ENCODE data around the gene ACP5.

The ACP5 gene

DNA sequence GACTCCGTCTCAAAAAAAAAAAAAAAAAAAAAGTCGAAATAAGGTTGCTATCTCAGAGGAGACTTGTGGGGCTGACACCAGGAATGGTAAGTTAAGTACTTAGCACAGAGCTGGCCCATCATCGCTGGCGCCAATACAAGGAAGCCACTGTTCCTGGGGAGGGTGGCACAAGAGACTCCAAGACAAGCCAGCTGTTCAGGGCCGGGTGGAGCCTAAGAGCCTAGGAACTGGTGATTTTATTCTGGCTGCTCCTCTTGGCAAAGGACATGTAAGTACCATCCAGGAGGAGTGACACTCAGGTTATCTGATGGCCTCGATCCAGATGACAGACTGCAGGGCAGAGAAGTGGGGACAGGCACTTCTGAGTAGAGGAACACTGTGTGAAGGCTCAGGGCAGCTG is 22.2 kb downstream of the ACP5 start:
- no peak for DNase-seq (ENCODE audit: low read depth, low spot score)
- Histone ChIP-seq H3K36me3 (ENCODE audit: insufficient read depth, low read length) (peaks cover 15% of the 10 kb centered on the region; the same call in 1 of the 2 replicates), H3K27ac (no peak overlapping the region)

DNA sequence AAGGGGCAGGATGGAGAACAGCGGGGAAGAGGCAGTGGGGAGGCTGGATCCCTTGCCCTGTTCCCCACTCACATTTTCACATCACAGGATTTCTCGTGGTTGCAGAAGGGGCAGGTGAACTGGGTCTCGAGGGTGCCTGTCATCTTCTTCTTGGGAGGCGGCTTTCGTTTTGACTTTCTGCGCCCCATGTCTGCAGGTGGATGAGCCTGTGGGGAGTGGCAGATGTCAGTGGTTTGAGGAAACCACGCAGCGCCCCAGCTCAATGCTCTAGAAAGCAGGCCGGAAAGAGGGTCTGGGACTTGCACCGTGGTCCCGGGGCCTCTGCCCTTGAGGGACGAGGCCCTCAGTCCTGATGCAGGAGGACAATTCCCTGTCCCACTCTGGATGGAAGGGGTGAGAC is 23.3 kb downstream of the ACP5 start:
- H3K4me3 ChIP-seq: no peak overlapping the region
- TF ChIP-seq POLR2AphosphoS5 (IDR thresholded peaks at IDR 0.05; ENCODE audit: borderline replicate concordance, low read depth, low read length) (no peak), EZH2 (IDR thresholded peaks at IDR 0.05) (no peak), FOXP2 (optimal IDR thresholded peaks at IDR 0.05; ENCODE audit: control extremely low read depth, extremely low read length, insufficient read depth) (no peak)
- no peaks in the 10 kb centered on the region for H3K9me3 ChIP-seq (ENCODE audit: low read depth, low read length)
- H3K36me3 ChIP-seq (ENCODE audit: insufficient read depth, low read length): peaks cover 15% of the 10 kb centered on the region; the same call in 1 of the 2 replicates
- H3K9ac ChIP-seq (ENCODE audit: insufficient read length): no peak overlapping the region
- H3K27ac ChIP-seq: no peak overlapping the region
- no peak for DNase-seq (ENCODE audit: low read depth, low spot score)

More for the DNA sequence above, 22.2 kb downstream of the ACP5 start:
- no peak overlapping the region for H3K4me3 ChIP-seq
- H3K9me3 ChIP-seq (ENCODE audit: low read depth, low read length): no peaks in the 10 kb centered on the region
- TF ChIP-seq FOXP2 (optimal IDR thresholded peaks at IDR 0.05; ENCODE audit: control extremely low read depth, extremely low read length, insufficient read depth): no peak
- no peak for TF ChIP-seq POLR2AphosphoS5 (IDR thresholded peaks at IDR 0.05; ENCODE audit: borderline replicate concordance, low read depth, low read length)
- TF ChIP-seq EZH2 (IDR thresholded peaks at IDR 0.05): no peak
- H3K9ac ChIP-seq (ENCODE audit: insufficient read length): no peak overlapping the region

GRCh38 chr19:11552666-11553372 is 24.6 kb downstream of the ACP5 start:
- Histone ChIP-seq H3K4me3 (no peak overlapping the region), H3K27ac (no peak overlapping the region), H3K9ac (ENCODE audit: insufficient read length) (no peak overlapping the region), H3K36me3 (ENCODE audit: insufficient read depth, low read length) (peaks cover 15% of the 10 kb centered on the region; the same call in 1 of the 2 replicates), H3K9me3 (ENCODE audit: low read depth, low read length) (no peaks in the 10 kb centered on the region)
- no peak for DNase-seq (ENCODE audit: low read depth, low spot score)
- TF ChIP-seq FOXP2 (optimal IDR thresholded peaks at IDR 0.05; ENCODE audit: control extremely low read depth, extremely low read length, insufficient read depth) (no peak), EZH2 (IDR thresholded peaks at IDR 0.05) (no peak), POLR2AphosphoS5 (IDR thresholded peaks at IDR 0.05; ENCODE audit: borderline replicate concordance, low read depth, low read length) (no peak)

DNA sequence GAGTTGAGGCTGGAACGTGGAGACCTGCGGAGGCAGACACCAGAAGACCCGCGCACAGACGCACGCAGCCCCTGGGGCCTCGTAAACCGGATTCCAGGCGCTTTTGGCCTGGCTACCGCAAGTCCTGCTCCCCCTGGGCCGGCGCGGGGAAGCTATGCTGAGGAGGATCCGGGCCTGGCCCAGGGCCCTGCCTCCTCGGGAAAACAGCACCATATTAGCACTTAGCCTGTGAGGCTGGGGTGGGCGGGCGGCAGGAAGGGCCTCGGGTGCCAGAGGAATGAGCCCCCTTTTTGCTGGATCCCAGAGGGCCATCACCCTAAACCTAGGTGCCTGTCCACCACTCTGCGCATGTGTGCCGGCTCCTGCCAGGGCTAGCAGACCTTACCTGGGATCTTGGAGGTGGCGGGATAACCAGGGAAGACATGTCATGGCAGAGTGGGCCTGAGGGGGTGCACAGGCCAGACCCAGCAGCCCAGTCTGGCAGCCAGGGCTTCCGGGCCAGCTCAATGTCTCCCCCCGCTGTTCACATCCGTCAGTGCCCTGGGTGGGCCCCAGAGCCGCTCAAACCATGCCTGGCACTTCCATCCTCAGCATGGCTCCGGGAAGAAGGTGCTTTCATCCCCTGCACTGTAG is 25.7 kb downstream of the ACP5 start:
- Histone ChIP-seq H3K9me3 (ENCODE audit: low read depth, low read length) (no peaks in the 10 kb centered on the region), H3K9ac (ENCODE audit: insufficient read length) (no peak overlapping the region), H3K36me3 (ENCODE audit: insufficient read depth, low read length) (peaks cover 15% of the 10 kb centered on the region; the same call in 1 of the 2 replicates), H3K27ac (no peak overlapping the region), H3K4me3 (no peak overlapping the region)
- TF ChIP-seq POLR2AphosphoS5 (IDR thresholded peaks at IDR 0.05; ENCODE audit: borderline replicate concordance, low read depth, low read length) (0 out of 2 replicates have a peak, but pooled peaks have one; percentile 8), EZH2 (IDR thresholded peaks at IDR 0.05) (no peak)
- no peak for DNase-seq (ENCODE audit: low read depth, low spot score)

DNA sequence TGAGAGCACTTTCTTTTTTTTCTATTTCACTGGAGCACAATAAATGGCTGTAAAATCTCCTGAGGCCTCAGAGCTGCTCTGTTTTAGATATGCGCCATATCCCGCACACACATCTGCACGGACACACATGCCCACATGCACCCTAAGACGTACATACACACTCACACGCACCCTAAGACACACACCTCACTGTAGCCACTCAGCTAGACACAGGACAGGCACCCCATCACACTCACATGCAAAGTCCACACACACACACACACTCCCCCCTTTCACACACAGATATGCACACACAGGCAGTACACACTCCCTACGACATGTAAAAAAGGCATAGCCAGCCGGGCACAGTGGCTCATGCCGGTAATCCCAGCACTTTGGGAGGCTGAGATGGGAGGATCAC is 27.2 kb downstream of the ACP5 start:
- TF ChIP-seq POLR2AphosphoS5 (IDR thresholded peaks at IDR 0.05; ENCODE audit: borderline replicate concordance, low read depth, low read length) (no peak), FOXP2 (optimal IDR thresholded peaks at IDR 0.05; ENCODE audit: control extremely low read depth, extremely low read length, insufficient read depth) (no peak), EZH2 (IDR thresholded peaks at IDR 0.05) (no peak)
- no peak overlapping the region for H3K27ac ChIP-seq

GRCh38 chr19:11549386-11549953 is 28.0 kb downstream of the ACP5 start:
- H3K36me3 ChIP-seq (ENCODE audit: insufficient read depth, low read length): peaks cover 15% of the 10 kb centered on the region; the same call in 1 of the 2 replicates
- no peak overlapping the region for H3K9ac ChIP-seq (ENCODE audit: insufficient read length)
- H3K27ac ChIP-seq: no peak overlapping the region
- DNase-seq (ENCODE audit: low read depth, low spot score): no peak
- TF ChIP-seq EZH2 (IDR thresholded peaks at IDR 0.05): no peak
- no peak for TF ChIP-seq POLR2AphosphoS5 (IDR thresholded peaks at IDR 0.05; ENCODE audit: borderline replicate concordance, low read depth, low read length)
- no peak for TF ChIP-seq FOXP2 (optimal IDR thresholded peaks at IDR 0.05; ENCODE audit: control extremely low read depth, extremely low read length, insufficient read depth)
- H3K9me3 ChIP-seq (ENCODE audit: low read depth, low read length): no peaks in the 10 kb centered on the region
- no peak overlapping the region for H3K4me3 ChIP-seq

More for the DNA sequence above, 27.2 kb downstream of the ACP5 start:
- no peak overlapping the region for H3K4me3 ChIP-seq
- no peak for DNase-seq (ENCODE audit: low read depth, low spot score)
- no peaks in the 10 kb centered on the region for H3K9me3 ChIP-seq (ENCODE audit: low read depth, low read length)
- no peak overlapping the region for H3K9ac ChIP-seq (ENCODE audit: insufficient read length)
- peaks cover 15% of the 10 kb centered on the region; the same call in 1 of the 2 replicates for H3K36me3 ChIP-seq (ENCODE audit: insufficient read depth, low read length)

GRCh38 chr19:11547929-11548700 is 29.3 kb downstream of the ACP5 start:
- H3K4me3 ChIP-seq: no peak overlapping the region
- TF ChIP-seq FOXP2 (optimal IDR thresholded peaks at IDR 0.05; ENCODE audit: control extremely low read depth, extremely low read length, insufficient read depth) (no peak), POLR2AphosphoS5 (IDR thresholded peaks at IDR 0.05; ENCODE audit: borderline replicate concordance, low read depth, low read length) (no peak), EZH2 (IDR thresholded peaks at IDR 0.05) (no peak)
- no peaks in the 10 kb centered on the region for H3K9me3 ChIP-seq (ENCODE audit: low read depth, low read length)
- no peak for DNase-seq (ENCODE audit: low read depth, low spot score)
- H3K27ac ChIP-seq: no peak overlapping the region
- peaks cover 5% of the 10 kb centered on the region; the same call in 1 of the 2 replicates for H3K36me3 ChIP-seq (ENCODE audit: insufficient read depth, low read length)
- H3K9ac ChIP-seq (ENCODE audit: insufficient read length): no peak overlapping the region

GRCh38 chr19:11541238-11541637 is 36.2 kb downstream of the ACP5 start:
- DNase-seq (ENCODE audit: low read depth, low spot score): no peak
- H3K9me3 ChIP-seq (ENCODE audit: low read depth, low read length): no peaks in the 10 kb centered on the region
- H3K9ac ChIP-seq (ENCODE audit: insufficient read length): no peak overlapping the region
- H3K27ac ChIP-seq: no peak overlapping the region
- no peaks in the 10 kb centered on the region for H3K36me3 ChIP-seq (ENCODE audit: insufficient read depth, low read length)
- H3K4me3 ChIP-seq: no peak overlapping the region
- TF ChIP-seq EZH2 (IDR thresholded peaks at IDR 0.05) (no peak), POLR2AphosphoS5 (IDR thresholded peaks at IDR 0.05; ENCODE audit: borderline replicate concordance, low read depth, low read length) (no peak), FOXP2 (optimal IDR thresholded peaks at IDR 0.05; ENCODE audit: control extremely low read depth, extremely low read length, insufficient read depth) (no peak)
